WTC11 (cell line): ENCODE measurements around the gene ZNF804B. TPM values are rescaled to one million over a fixed set of nuclear protein-coding genes. Genes with fewer than 3 reads are reported as not detected.

ENCODE experiments used
- ATAC-seq: fragments of 200-7000 bp; cut with Tn5 transposase; 2 replicates; pipeline ENCODE4 v1.10.0; 2021; ENCODE audit warnings: mild to moderate bottlenecking, moderate library complexity
- CTCF ChIA-PET: fragments of 300-600 bp; sonication (Branson Sonifier 250); formaldehyde crosslinking; loops from one replicate; lab custom pipeline; 2021; ENCODE audit warnings: antibody characterized with exemption; lab: Charles Lee
- POLR2A ChIA-PET: fragments of 350-600 bp; sonication (Branson Sonifier 250); formaldehyde crosslinking; loops from one replicate; lab custom pipeline; 2021; ENCODE audit warnings: antibody characterized with exemption; lab: Charles Lee
- DNase-seq: peaks from one replicate; pipeline ENCODE4 v3.0.0; 2021; ENCODE audit warnings: low spot score
- H3K27ac Mint-ChIP-seq: 2 replicates; pipeline ENCODE4 v1.8.0; 2021; ENCODE audit warnings: mixed read lengths
- H3K27me3 Mint-ChIP-seq: 2 replicates; pipeline ENCODE4 v1.8.0; 2021; ENCODE audit warnings: low read depth, mild to moderate bottlenecking, moderate library complexity, mixed read lengths
- H3K36me3 Mint-ChIP-seq: 2 replicates; pipeline ENCODE4 v1.8.0; 2021; ENCODE audit warnings: mixed read lengths
- H3K4me1 Mint-ChIP-seq: 2 replicates; pipeline ENCODE4 v1.8.0; 2022; ENCODE audit warnings: mixed read lengths
- H3K4me3 Mint-ChIP-seq: 2 replicates; pipeline ENCODE4 v1.8.0; 2021; ENCODE audit warnings: mild to moderate bottlenecking, moderate library complexity, mixed read lengths
- H3K9me3 Mint-ChIP-seq: 2 replicates; pipeline ENCODE4 v1.8.0; 2021; ENCODE audit warnings: mixed read lengths
- ATF3 ChIP-seq: sonication (generic); formaldehyde crosslinking; conservative IDR thresholded peaks from 2 replicates; pipeline ENCODE4 v1.8.1; 2022; ENCODE audit warnings: mild to moderate bottlenecking, missing genetic modification reagents
- ATF6 ChIP-seq: sonication (generic); formaldehyde crosslinking; IDR thresholded peaks from 2 replicates; pipeline ENCODE4 v1.8.1; 2023; ENCODE audit warnings: mild to moderate bottlenecking, missing genetic modification reagents
- E2F4 ChIP-seq: sonication (generic); formaldehyde crosslinking; IDR thresholded peaks from 2 replicates; pipeline ENCODE4 v1.8.1; 2022; ENCODE audit warnings: low read depth, mild to moderate bottlenecking, moderate library complexity, missing genetic modification reagents, borderline replicate concordance
- ELF4 ChIP-seq: sonication (generic); formaldehyde crosslinking; IDR thresholded peaks from 2 replicates; pipeline ENCODE4 v1.8.1; 2022; ENCODE audit warnings: low read depth, mild to moderate bottlenecking, moderate library complexity, missing genetic modification reagents
- ESRRA ChIP-seq: sonication (generic); formaldehyde crosslinking; IDR thresholded peaks from 2 replicates; pipeline ENCODE4 v1.8.1; 2022; ENCODE audit warnings: mild to moderate bottlenecking, missing genetic modification reagents, borderline replicate concordance
- ETV6 ChIP-seq: sonication (generic); formaldehyde crosslinking; IDR thresholded peaks from 2 replicates; pipeline ENCODE4 v1.8.1; 2022; ENCODE audit warnings: mild to moderate bottlenecking, missing genetic modification reagents
- FOXJ3 ChIP-seq: sonication (generic); formaldehyde crosslinking; IDR thresholded peaks from 2 replicates; pipeline ENCODE4 v1.9.0; 2021; ENCODE audit warnings: missing genetic modification reagents, mild to moderate bottlenecking, borderline replicate concordance
- FOXP1 ChIP-seq: sonication (generic); formaldehyde crosslinking; IDR thresholded peaks from 2 replicates; pipeline ENCODE4 v1.8.0; 2022; ENCODE audit warnings: missing genetic modification reagents, mild to moderate bottlenecking, moderate library complexity, borderline replicate concordance
- FOXP4 ChIP-seq: sonication (generic); formaldehyde crosslinking; IDR thresholded peaks from 2 replicates; pipeline ENCODE4 v1.8.0; 2022; ENCODE audit warnings: mild to moderate bottlenecking, missing genetic modification reagents
- MLX ChIP-seq: sonication (generic); formaldehyde crosslinking; IDR thresholded peaks from 2 replicates; pipeline ENCODE4 v1.8.1; 2023; ENCODE audit warnings: mild to moderate bottlenecking, missing genetic modification reagents, moderate library complexity
- NFE2L1 ChIP-seq: sonication (generic); formaldehyde crosslinking; IDR thresholded peaks from 2 replicates; pipeline ENCODE4 v1.8.1; 2023; ENCODE audit warnings: missing genetic modification reagents
- NFYB ChIP-seq: sonication (generic); formaldehyde crosslinking; conservative IDR thresholded peaks from 2 replicates; pipeline ENCODE4 v1.8.0; 2022; ENCODE audit warnings: low read depth, missing genetic modification reagents
- NR2C2 ChIP-seq: sonication (generic); formaldehyde crosslinking; IDR thresholded peaks from 2 replicates; pipeline ENCODE4 v1.8.0; 2022; ENCODE audit warnings: mild to moderate bottlenecking, missing genetic modification reagents
- PREB ChIP-seq: sonication (generic); formaldehyde crosslinking; IDR thresholded peaks from 2 replicates; pipeline ENCODE4 v1.8.1; 2022; ENCODE audit warnings: mild to moderate bottlenecking, missing genetic modification reagents, moderate library complexity, borderline replicate concordance
- RELA ChIP-seq: sonication (generic); formaldehyde crosslinking; IDR thresholded peaks from 2 replicates; pipeline ENCODE4 v1.8.1; 2022; ENCODE audit warnings: missing genetic modification reagents, mild to moderate bottlenecking, borderline replicate concordance
- SMAD3 ChIP-seq: sonication (generic); formaldehyde crosslinking; IDR thresholded peaks from 2 replicates; pipeline ENCODE4 v1.8.0; 2022; ENCODE audit warnings: missing genetic modification reagents, mild to moderate bottlenecking, borderline replicate concordance
- SOX15 ChIP-seq: fragments of 250-450 bp; sonication (Bioruptor Pico); IDR thresholded peaks from 2 replicates; pipeline ENCODE4 v1.9.0; 2021; ENCODE audit warnings: mild to moderate bottlenecking
- TEAD4 ChIP-seq: sonication (generic); formaldehyde crosslinking; IDR thresholded peaks from 2 replicates; pipeline ENCODE4 v1.8.0; 2022; ENCODE audit warnings: mild to moderate bottlenecking, missing genetic modification reagents
- ZSCAN18 ChIP-seq: fragments of 250-450 bp; sonication (Bioruptor Pico); IDR thresholded peaks from 2 replicates; pipeline ENCODE4 v2.1.2; 2022; ENCODE audit warnings: mild to moderate bottlenecking, moderate library complexity
- total RNA-seq: library from RNA; stranded (reverse); gene quantifications from 3 replicates; pipeline ENCODE4 v1.2.3, GENCODE V29; 2021
- TF ChIP-seq, protein P1 (sequence below): sonication (generic); formaldehyde crosslinking; IDR thresholded peaks from 2 replicates; pipeline ENCODE4 v1.8.0; 2022; ENCODE audit warnings: mild to moderate bottlenecking, missing genetic modification reagents
- TF ChIP-seq, protein P2 (sequence below): sonication (generic); formaldehyde crosslinking; conservative IDR thresholded peaks from 2 replicates; pipeline ENCODE4 v1.8.1; 2023; ENCODE audit warnings: mild to moderate bottlenecking, low read depth, missing genetic modification reagents, moderate library complexity
- TF ChIP-seq, protein P3 (sequence below): fragments of 200-600 bp; IDR thresholded peaks from 2 replicates; pipeline ENCODE4 v1.8.0; 2022; ENCODE audit warnings: antibody characterized with exemption

Gene ZNF804B
- total RNA-seq, 1 experiment from 2014 or later: 0.04 TPM

- ATAC-seq (no peak), DNase-seq (no peak)
- Mint-ChIP-seq H3K36me3 (no peaks in the 10 kb centered on the region), H3K4me3 (no peak overlapping the region), H3K9me3 (no peaks in the 10 kb centered on the region), H3K27ac (no peak overlapping the region), H3K4me1 (peaks cover 7% of the 10 kb centered on the region), H3K27me3 (peaks cover 48% of the 10 kb centered on the region)
- TF ChIP-seq TEAD4 (CRISPR knock-in tag): no peak
- no peak for TF ChIP-seq NR2C2 (CRISPR knock-in tag)
- TF ChIP-seq NFE2L1 (CRISPR knock-in tag): no peak
- TF ChIP-seq RELA (CRISPR knock-in tag): no peak
- TF ChIP-seq, protein P1, sequence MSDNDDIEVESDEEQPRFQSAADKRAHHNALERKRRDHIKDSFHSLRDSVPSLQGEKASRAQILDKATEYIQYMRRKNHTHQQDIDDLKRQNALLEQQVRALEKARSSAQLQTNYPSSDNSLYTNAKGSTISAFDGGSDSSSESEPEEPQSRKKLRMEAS: no peak
- no peak for TF ChIP-seq MLX (CRISPR knock-in tag)
- TF ChIP-seq ATF3: no peak
- no peak for TF ChIP-seq PREB
- no peak for TF ChIP-seq ETV6 (CRISPR knock-in tag)
- TF ChIP-seq, protein P2, sequence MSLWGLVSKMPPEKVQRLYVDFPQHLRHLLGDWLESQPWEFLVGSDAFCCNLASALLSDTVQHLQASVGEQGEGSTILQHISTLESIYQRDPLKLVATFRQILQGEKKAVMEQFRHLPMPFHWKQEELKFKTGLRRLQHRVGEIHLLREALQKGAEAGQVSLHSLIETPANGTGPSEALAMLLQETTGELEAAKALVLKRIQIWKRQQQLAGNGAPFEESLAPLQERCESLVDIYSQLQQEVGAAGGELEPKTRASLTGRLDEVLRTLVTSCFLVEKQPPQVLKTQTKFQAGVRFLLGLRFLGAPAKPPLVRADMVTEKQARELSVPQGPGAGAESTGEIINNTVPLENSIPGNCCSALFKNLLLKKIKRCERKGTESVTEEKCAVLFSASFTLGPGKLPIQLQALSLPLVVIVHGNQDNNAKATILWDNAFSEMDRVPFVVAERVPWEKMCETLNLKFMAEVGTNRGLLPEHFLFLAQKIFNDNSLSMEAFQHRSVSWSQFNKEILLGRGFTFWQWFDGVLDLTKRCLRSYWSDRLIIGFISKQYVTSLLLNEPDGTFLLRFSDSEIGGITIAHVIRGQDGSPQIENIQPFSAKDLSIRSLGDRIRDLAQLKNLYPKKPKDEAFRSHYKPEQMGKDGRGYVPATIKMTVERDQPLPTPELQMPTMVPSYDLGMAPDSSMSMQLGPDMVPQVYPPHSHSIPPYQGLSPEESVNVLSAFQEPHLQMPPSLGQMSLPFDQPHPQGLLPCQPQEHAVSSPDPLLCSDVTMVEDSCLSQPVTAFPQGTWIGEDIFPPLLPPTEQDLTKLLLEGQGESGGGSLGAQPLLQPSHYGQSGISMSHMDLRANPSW (CRISPR knock-in tag): no peak
- no peak for TF ChIP-seq E2F4 (CRISPR knock-in tag)
- TF ChIP-seq SMAD3 (CRISPR knock-in tag): no peak
- no peak for TF ChIP-seq FOXJ3 (CRISPR knock-in tag)
- no peak for TF ChIP-seq ZSCAN18 (CRISPR knock-in tag)
- TF ChIP-seq FOXP4: no peak
- ChIA-PET POLR2A (no interaction called here), CTCF (no interaction called here)
Measured at GRCh38 chr7:88756802-88757201, 2.7 kb upstream of the ZNF804B start.

GRCh38 chr7:88757371-88757770 lies 2.1 kb upstream of the ZNF804B start:
- no peak overlapping the region for H3K4me3 Mint-ChIP-seq
- CTCF ChIA-PET: no interaction called here
- POLR2A ChIA-PET: no interaction called here
- no peaks in the 10 kb centered on the region for H3K36me3 Mint-ChIP-seq
- DNase-seq (no peak), ATAC-seq (no peak)
- H3K4me1 Mint-ChIP-seq: peaks cover 7% of the 10 kb centered on the region
- peaks cover 51% of the 10 kb centered on the region for H3K27me3 Mint-ChIP-seq
- H3K27ac Mint-ChIP-seq: no peak overlapping the region
- H3K9me3 Mint-ChIP-seq: no peaks in the 10 kb centered on the region
- TF ChIP-seq ELF4: no peak
- TF ChIP-seq NFYB (CRISPR knock-in tag): no peak
- no peak for TF ChIP-seq SOX15
- TF ChIP-seq ATF6 (CRISPR knock-in tag): no peak
- TF ChIP-seq, protein P3, sequence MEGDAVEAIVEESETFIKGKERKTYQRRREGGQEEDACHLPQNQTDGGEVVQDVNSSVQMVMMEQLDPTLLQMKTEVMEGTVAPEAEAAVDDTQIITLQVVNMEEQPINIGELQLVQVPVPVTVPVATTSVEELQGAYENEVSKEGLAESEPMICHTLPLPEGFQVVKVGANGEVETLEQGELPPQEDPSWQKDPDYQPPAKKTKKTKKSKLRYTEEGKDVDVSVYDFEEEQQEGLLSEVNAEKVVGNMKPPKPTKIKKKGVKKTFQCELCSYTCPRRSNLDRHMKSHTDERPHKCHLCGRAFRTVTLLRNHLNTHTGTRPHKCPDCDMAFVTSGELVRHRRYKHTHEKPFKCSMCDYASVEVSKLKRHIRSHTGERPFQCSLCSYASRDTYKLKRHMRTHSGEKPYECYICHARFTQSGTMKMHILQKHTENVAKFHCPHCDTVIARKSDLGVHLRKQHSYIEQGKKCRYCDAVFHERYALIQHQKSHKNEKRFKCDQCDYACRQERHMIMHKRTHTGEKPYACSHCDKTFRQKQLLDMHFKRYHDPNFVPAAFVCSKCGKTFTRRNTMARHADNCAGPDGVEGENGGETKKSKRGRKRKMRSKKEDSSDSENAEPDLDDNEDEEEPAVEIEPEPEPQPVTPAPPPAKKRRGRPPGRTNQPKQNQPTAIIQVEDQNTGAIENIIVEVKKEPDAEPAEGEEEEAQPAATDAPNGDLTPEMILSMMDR: no peak
- TF ChIP-seq ESRRA (CRISPR knock-in tag): no peak
- TF ChIP-seq FOXP1: no peak
